ENCODE data around the gene MAML3.
A peak's percentile ranks its signal among the peaks of the same experiment; 100 is the strongest.

The MAML3 gene

DNA sequence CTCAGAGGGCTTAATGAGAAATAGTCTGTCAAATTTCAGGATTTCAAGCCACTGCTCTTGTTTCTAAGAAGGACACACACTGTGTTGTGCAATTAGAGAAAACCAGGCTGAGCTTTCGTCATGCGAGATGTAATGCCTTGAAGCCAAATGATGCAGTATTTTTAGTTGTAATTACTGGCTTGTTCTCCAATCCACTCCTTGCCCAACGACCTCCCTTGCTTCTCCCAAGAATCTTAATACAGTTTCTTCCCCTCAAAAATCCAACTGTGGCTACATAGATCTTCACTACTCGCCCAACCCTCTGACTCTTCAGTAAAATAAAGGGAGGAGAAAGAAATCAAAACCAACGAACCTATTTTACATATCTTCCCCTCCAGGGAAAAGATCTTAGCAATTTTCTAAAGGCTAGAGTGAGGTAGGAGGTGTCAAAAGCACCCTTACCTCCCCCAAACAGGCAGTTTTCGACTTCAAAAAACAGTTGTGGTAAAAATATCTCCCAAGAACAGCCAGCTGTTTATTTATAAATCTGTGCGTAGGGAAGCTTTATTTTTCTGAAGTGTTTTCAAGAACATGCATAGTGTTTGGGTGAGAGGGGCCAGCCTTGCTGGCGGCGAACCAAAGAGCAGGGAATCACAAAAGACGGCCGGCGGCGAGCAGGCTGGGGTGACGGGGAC lies 419.6 kb downstream of the MAML3 start:
- Mint-ChIP-seq H3K27me3 (ENCODE audit: low read depth, poor library complexity) (no peaks in the 10 kb centered on the region), H3K36me3 (ENCODE audit: low read depth) (peaks cover 15% of the 10 kb centered on the region), H3K27ac (peak overlapping the region; percentile 93), H3K4me3 (peak overlapping the region; percentile 69), H3K4me1 (peaks cover 83% of the 10 kb centered on the region), H3K9me3 (no peaks in the 10 kb centered on the region)
- TF ChIP-seq, protein P1, sequence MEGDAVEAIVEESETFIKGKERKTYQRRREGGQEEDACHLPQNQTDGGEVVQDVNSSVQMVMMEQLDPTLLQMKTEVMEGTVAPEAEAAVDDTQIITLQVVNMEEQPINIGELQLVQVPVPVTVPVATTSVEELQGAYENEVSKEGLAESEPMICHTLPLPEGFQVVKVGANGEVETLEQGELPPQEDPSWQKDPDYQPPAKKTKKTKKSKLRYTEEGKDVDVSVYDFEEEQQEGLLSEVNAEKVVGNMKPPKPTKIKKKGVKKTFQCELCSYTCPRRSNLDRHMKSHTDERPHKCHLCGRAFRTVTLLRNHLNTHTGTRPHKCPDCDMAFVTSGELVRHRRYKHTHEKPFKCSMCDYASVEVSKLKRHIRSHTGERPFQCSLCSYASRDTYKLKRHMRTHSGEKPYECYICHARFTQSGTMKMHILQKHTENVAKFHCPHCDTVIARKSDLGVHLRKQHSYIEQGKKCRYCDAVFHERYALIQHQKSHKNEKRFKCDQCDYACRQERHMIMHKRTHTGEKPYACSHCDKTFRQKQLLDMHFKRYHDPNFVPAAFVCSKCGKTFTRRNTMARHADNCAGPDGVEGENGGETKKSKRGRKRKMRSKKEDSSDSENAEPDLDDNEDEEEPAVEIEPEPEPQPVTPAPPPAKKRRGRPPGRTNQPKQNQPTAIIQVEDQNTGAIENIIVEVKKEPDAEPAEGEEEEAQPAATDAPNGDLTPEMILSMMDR (IDR thresholded peaks at IDR 0.05) = no peak
- no peak for DNase-seq

DNA sequence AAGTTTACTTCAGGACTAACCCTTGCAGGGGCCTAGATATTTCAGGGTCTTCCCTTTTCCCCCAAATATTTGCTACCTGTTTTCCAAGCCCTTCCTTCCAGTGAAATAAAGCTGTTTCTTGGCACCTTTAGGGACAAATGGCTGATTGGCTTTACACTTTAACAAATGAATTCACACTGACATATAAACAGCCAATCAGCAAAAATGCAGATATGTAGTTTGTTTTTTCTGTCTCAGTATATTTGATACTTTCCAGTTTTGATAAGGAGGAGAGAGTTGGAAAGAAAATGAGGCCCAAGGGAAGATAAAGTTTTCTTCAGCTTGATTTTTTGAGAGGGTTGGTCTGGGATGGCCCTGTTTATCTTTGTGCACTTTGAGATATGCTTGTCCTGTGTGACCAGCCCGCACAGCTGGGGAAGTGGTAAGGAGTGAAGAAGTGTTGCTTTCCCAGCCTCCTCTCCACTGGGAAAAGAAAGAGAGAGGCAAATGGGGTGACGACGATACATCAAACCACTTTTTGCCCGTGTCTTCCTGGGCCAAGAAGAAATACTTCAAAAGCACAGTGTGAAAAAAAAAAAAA lies 420.9 kb downstream of the MAML3 start:
- H3K4me1 Mint-ChIP-seq = peaks cover 85% of the 10 kb centered on the region
- H3K4me3 Mint-ChIP-seq = peak overlapping the region; percentile 7
- H3K27ac Mint-ChIP-seq = peak overlapping the region; percentile 43
- TF ChIP-seq, protein P1 (IDR thresholded peaks at IDR 0.05) = no peak
- DNase-seq = no peak
- H3K9me3 Mint-ChIP-seq = no peaks in the 10 kb centered on the region
- no peaks in the 10 kb centered on the region for H3K27me3 Mint-ChIP-seq (ENCODE audit: low read depth, poor library complexity)
- peaks cover 28% of the 10 kb centered on the region for H3K36me3 Mint-ChIP-seq (ENCODE audit: low read depth)

DNA sequence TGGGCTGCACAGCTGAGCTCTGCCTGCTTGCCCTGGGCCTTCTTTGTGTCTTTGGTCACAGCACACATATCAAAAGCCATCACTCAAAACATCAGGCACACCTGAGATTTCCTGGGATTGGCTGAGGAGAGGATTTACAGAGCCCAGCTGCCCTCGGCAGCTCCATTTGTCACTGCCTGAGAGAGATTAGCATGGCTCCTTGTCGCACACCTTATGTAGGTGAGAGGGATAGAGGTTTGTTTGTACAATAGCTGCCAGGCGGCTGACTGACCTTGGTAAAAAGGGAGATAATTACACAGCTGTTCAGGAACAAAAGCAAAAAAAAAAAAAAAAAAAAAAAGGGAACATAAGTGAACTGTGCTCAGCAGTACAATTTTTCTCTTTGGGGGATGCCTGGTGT lies 425.1 kb downstream of the MAML3 start:
- H3K27me3 Mint-ChIP-seq (ENCODE audit: low read depth, poor library complexity) = no peaks in the 10 kb centered on the region
- peak overlapping the region; percentile 81 for H3K27ac Mint-ChIP-seq
- no peak for DNase-seq
- no peaks in the 10 kb centered on the region for H3K9me3 Mint-ChIP-seq
- TF ChIP-seq, protein P1 (IDR thresholded peaks at IDR 0.05) = no peak
- H3K36me3 Mint-ChIP-seq (ENCODE audit: low read depth) = peaks cover 64% of the 10 kb centered on the region
- peaks cover 67% of the 10 kb centered on the region for H3K4me1 Mint-ChIP-seq
- H3K4me3 Mint-ChIP-seq = peak overlapping the region; percentile 52

DNA sequence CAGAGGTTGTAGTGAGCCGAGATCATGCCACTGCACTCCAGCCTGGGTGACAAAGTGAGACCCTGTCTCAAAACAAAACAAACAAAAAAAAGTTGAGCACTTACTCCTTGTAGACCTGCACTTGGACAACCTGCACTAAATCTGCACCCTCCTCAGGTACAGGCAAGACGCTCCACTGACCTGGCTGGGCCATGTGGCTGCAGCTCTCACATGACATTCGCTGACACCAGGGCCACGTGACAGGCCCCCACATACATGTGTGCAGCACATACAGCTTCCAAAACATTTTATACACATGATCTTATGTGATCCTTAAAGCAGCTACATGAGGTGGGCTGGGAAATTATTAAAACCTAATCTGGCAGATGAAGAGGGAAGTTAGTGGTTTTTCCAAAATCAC lies 425.8 kb downstream of the MAML3 start:
- TF ChIP-seq, protein P1 (IDR thresholded peaks at IDR 0.05) = no peak
- H3K9me3 Mint-ChIP-seq = no peaks in the 10 kb centered on the region
- DNase-seq = no peak
- peak overlapping the region; percentile 83 for H3K27ac Mint-ChIP-seq
- peaks cover 60% of the 10 kb centered on the region for H3K4me1 Mint-ChIP-seq
- peaks cover 71% of the 10 kb centered on the region for H3K36me3 Mint-ChIP-seq (ENCODE audit: low read depth)
- no peak overlapping the region for H3K4me3 Mint-ChIP-seq
- H3K27me3 Mint-ChIP-seq (ENCODE audit: low read depth, poor library complexity) = no peaks in the 10 kb centered on the region

DNA sequence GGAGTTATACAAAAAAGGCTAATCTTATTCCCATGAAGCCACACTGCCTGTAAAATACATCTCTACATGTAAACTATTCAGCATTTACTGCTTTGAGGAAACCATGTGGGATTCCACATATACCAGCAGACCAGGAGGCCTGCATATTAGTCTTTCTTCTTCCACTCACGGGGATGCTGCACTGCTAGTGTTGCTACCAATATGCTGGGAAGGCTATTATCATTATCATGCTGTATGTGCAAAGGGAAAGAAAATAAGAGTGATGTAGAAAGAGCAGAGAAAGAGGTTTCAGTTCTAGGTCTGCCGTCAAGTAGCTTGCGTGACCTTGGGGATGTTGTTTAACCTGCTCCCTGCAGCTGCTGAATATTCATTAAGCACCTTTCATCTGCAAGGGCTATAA lies 427.4 kb downstream of the MAML3 start:
- Mint-ChIP-seq H3K4me3 (no peak overlapping the region), H3K9me3 (no peaks in the 10 kb centered on the region), H3K27me3 (ENCODE audit: low read depth, poor library complexity) (no peaks in the 10 kb centered on the region), H3K27ac (peak overlapping the region; percentile 23), H3K36me3 (ENCODE audit: low read depth) (peaks cover 77% of the 10 kb centered on the region), H3K4me1 (peaks cover 46% of the 10 kb centered on the region)
- TF ChIP-seq, protein P1 (IDR thresholded peaks at IDR 0.05) = no peak
- DNase-seq = no peak

DNA sequence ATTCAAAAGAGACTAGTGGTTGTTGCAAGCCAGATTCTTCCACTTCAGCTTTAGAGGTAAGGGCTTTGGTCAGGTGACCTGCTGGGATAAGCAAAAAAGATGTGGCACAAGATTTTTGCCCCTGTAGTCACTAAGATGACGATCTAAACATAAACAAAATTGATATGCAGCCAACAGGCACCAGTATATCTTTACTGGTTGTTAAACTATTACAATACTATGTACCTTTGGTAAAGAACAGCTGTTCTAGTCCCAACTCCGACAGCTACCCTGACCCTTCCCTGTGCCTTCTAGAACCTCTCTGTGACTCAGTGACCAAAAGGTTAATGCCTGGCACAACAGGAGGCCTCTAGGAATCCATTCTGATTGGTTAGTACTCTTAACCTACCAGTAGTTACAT lies 428.7 kb downstream of the MAML3 start:
- Mint-ChIP-seq H3K4me3 (no peak overlapping the region), H3K9me3 (no peaks in the 10 kb centered on the region), H3K36me3 (ENCODE audit: low read depth) (peaks cover 72% of the 10 kb centered on the region), H3K27ac (no peak overlapping the region), H3K27me3 (ENCODE audit: low read depth, poor library complexity) (no peaks in the 10 kb centered on the region), H3K4me1 (peaks cover 34% of the 10 kb centered on the region)
- TF ChIP-seq, protein P1 (IDR thresholded peaks at IDR 0.05) = no peak
- DNase-seq = no peak
